GM21528 (cell line): ENCODE data around the gene XNDC1N.
"Not testable (repeated sequence)": the region's sequence is repeated elsewhere in the genome, so short reads cannot be mapped to it uniquely, and the experiment has no call there.

ENCODE experiments used
- ATAC-seq: cut with Tn5 transposase; IDR thresholded peaks from one replicate; pipeline ENCODE4 v1.9.1; 2021; ENCODE audit warnings: mild to moderate bottlenecking, moderate library complexity; ENCODE audit not compliant: unreplicated experiment, low FRiP score

XNDC1N gene

GRCh38 chr11:71933141-71933933 lies 4.9 kb upstream of the XNDC1N start:
- ATAC-seq = no peak

- no peak for ATAC-seq
These were observed 2.8 kb upstream of the XNDC1N start for GRCh38 chr11:71931245-71931602.

GRCh38 chr11:71930556-71931244 lies 2.3 kb upstream of the XNDC1N start:
- no peak for ATAC-seq

GRCh38 chr11:71929491-71929890 lies 1.1 kb upstream of the XNDC1N start:
- no peak for ATAC-seq

GRCh38 chr11:71928737-71929443 lies 496 bp upstream of the XNDC1N start, which contains the start of gene RNF121:
Gene RNF121 (plus strand): TSS chr11:71929046. CDS start chr11:71929062, 16 bp downstream.
- peak; percentile 78 for ATAC-seq

- ATAC-seq = no peak
These were observed 10.7 kb downstream of the XNDC1N start for GRCh38 chr11:71917646-71918140.

- ATAC-seq = no peak
These were observed 13.7 kb downstream of the XNDC1N start for GRCh38 chr11:71914617-71915189.

GRCh38 chr11:71913756-71914526 lies 14.5 kb downstream of the XNDC1N start:
- ATAC-seq = no peak

GRCh38 chr11:71911986-71912340 lies 16.4 kb downstream of the XNDC1N start:
- not testable (repeated sequence) for ATAC-seq

- ATAC-seq = not testable (repeated sequence)
These were observed 16.9 kb downstream of the XNDC1N start for GRCh38 chr11:71911321-71911985.

GRCh38 chr11:71910775-71911174 lies 17.6 kb downstream of the XNDC1N start:
- not testable (repeated sequence) for ATAC-seq

GRCh38 chr11:71908218-71908617 lies 20.2 kb downstream of the XNDC1N start:
- no peak for ATAC-seq

GRCh38 chr11:71901137-71901536 lies 27.3 kb downstream of the XNDC1N start:
- not testable (repeated sequence) for ATAC-seq

- no peak for ATAC-seq
These were observed 32.4 kb downstream of the XNDC1N start for GRCh38 chr11:71895961-71896360.

- ATAC-seq = not testable (repeated sequence)
These were observed 39.1 kb downstream of the XNDC1N start for GRCh38 chr11:71889181-71889872.

GRCh38 chr11:71888335-71889010 lies 39.9 kb downstream of the XNDC1N start:
- ATAC-seq = not testable (repeated sequence)

- ATAC-seq = not testable (repeated sequence)
These were observed 42.6 kb downstream of the XNDC1N start for GRCh38 chr11:71885806-71886205.
